Superior temporal gyrus (tissue), 1 donor: ENCODE measurements around the gene KIF4B.

Experiments used
- DNase-seq: peaks from one replicate; pipeline ENCODE4 v3.0.0-alpha.2; 2016; ENCODE audit errors: extremely low spot score

KIF4B gene

GRCh38 chr5:155056644-155057269 lies 43.2 kb downstream of the KIF4B start:
- DNase-seq = no peak

- no peak for DNase-seq
These were observed 44.1 kb downstream of the KIF4B start for GRCh38 chr5:155057626-155058025.

GRCh38 chr5:155064580-155064979 lies 51.0 kb downstream of the KIF4B start:
- DNase-seq = no peak

GRCh38 chr5:155066886-155067595 lies 53.5 kb downstream of the KIF4B start:
- no peak for DNase-seq
